Measurements from ENCODE around the gene RPUSD1.

DNA sequence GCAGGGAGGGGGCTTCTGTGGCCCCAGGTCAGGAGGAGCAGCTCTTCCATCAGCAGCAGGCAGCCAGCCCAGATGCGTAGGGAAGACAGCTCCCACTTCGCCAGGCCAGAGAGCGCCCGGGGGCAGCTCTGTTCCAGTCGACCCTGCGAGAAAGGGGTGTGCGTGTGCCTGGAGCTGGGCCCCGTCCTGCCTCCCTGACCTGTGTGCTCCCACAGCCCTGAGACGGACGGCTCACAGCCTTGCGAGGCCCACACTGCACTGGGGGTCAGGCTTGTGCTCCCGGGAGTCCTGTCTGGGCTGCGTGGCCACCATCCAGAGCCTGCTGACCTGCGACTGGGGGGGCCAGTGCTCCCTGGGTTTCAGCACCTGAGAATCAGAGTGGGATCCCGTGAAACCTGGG is 28.1 kb downstream of the RPUSD1 start:
- TF ChIP-seq SMC3 (IDR thresholded peaks at IDR 0.05; ENCODE audit: low read depth, low read length): no peak
- TF ChIP-seq, protein P1, sequence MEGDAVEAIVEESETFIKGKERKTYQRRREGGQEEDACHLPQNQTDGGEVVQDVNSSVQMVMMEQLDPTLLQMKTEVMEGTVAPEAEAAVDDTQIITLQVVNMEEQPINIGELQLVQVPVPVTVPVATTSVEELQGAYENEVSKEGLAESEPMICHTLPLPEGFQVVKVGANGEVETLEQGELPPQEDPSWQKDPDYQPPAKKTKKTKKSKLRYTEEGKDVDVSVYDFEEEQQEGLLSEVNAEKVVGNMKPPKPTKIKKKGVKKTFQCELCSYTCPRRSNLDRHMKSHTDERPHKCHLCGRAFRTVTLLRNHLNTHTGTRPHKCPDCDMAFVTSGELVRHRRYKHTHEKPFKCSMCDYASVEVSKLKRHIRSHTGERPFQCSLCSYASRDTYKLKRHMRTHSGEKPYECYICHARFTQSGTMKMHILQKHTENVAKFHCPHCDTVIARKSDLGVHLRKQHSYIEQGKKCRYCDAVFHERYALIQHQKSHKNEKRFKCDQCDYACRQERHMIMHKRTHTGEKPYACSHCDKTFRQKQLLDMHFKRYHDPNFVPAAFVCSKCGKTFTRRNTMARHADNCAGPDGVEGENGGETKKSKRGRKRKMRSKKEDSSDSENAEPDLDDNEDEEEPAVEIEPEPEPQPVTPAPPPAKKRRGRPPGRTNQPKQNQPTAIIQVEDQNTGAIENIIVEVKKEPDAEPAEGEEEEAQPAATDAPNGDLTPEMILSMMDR (IDR thresholded peaks at IDR 0.05): no peak
